Loucy (cell line): Measurements from ENCODE around the gene ST3GAL3.

Source experiments
- H2AFZ ChIP-seq: fragments of 200-600 bp; sonication (generic); 2 replicates; pipeline ENCODE4 v1.6.0; 2016; ENCODE audit warnings: antibody characterized with exemption, mild to moderate bottlenecking, low read length, moderate library complexity
- H3F3A ChIP-seq: fragments of 200-600 bp; 2 replicates; pipeline ENCODE4 v1.6.0; 2016; ENCODE audit warnings: antibody characterized with exemption, low read depth, mild to moderate bottlenecking
- H3K27me3 ChIP-seq: fragments of 200-600 bp; sonication (generic); 2 replicates; pipeline ENCODE4 v1.6.1; 2014; ENCODE audit warnings: low read length, mild to moderate bottlenecking; ENCODE audit not compliant: insufficient read depth, poor library complexity, severe bottlenecking
- H3K36me3 ChIP-seq: fragments of 200-600 bp; sonication (generic); 2 replicates; pipeline ENCODE4 v1.6.1; 2016; ENCODE audit warnings: low read length; ENCODE audit not compliant: insufficient read depth
- H3K4me1 ChIP-seq: fragments of 200-600 bp; sonication (generic); 2 replicates; pipeline ENCODE4 v1.5.1; 2014; ENCODE audit warnings: low read length, mild to moderate bottlenecking; ENCODE audit not compliant: insufficient read depth, poor library complexity, severe bottlenecking
- H3K4me2 ChIP-seq: fragments of 200-600 bp; sonication (generic); 2 replicates; pipeline ENCODE4 v1.6.0; 2014; ENCODE audit warnings: antibody characterized with exemption, low read length, low read depth, mild to moderate bottlenecking; ENCODE audit not compliant: poor library complexity, severe bottlenecking
- H3K4me3 ChIP-seq: fragments of 200-600 bp; sonication (generic); 2 replicates; pipeline ENCODE4 v1.5.1; 2014; ENCODE audit warnings: low read length, mild to moderate bottlenecking, mixed read lengths; ENCODE audit not compliant: poor library complexity, severe bottlenecking
- H3K79me2 ChIP-seq: fragments of 200-600 bp; sonication (generic); 2 replicates; pipeline ENCODE4 v1.6.1; 2014; ENCODE audit warnings: low read length; ENCODE audit not compliant: insufficient read depth
- H3K9ac ChIP-seq: fragments of 200-600 bp; sonication (generic); 2 replicates; pipeline ENCODE4 v1.6.0; 2014; ENCODE audit warnings: mild to moderate bottlenecking, low read depth, low read length, moderate library complexity; ENCODE audit not compliant: poor library complexity, severe bottlenecking
- H3K9me2 ChIP-seq: fragments of 200-600 bp; sonication (generic); replicated peaks from 2 replicates; pipeline ENCODE4 v1.6.1; 2016; ENCODE audit warnings: low read depth, low read length, mixed read lengths
- H3K9me3 ChIP-seq: fragments of 200-600 bp; sonication (generic); 2 replicates; pipeline ENCODE4 v1.6.1; 2014; ENCODE audit warnings: mild to moderate bottlenecking, antibody characterized with exemption, low read length, low read depth; ENCODE audit not compliant: insufficient read depth
- H4K20me1 ChIP-seq: fragments of 200-600 bp; sonication (generic); 2 replicates; pipeline ENCODE4 v1.6.0; 2014; ENCODE audit warnings: antibody characterized with exemption, low read length, mild to moderate bottlenecking; ENCODE audit not compliant: insufficient read depth, poor library complexity, severe bottlenecking
- EZH2phosphoT487 ChIP-seq: fragments of 200-600 bp; IDR thresholded peaks from 2 replicates; pipeline ENCODE4 v1.6.1; 2018; ENCODE audit warnings: antibody characterized with exemption, mild to moderate bottlenecking, moderate library complexity, borderline replicate concordance
- TF ChIP-seq, protein P1 (sequence below): fragments of 200-600 bp; sonication (generic); conservative IDR thresholded peaks from 2 replicates; pipeline ENCODE4 v1.5.1; 2014; ENCODE audit warnings: mild to moderate bottlenecking, antibody characterized with exemption, low read length

Gene ST3GAL3

DNA sequence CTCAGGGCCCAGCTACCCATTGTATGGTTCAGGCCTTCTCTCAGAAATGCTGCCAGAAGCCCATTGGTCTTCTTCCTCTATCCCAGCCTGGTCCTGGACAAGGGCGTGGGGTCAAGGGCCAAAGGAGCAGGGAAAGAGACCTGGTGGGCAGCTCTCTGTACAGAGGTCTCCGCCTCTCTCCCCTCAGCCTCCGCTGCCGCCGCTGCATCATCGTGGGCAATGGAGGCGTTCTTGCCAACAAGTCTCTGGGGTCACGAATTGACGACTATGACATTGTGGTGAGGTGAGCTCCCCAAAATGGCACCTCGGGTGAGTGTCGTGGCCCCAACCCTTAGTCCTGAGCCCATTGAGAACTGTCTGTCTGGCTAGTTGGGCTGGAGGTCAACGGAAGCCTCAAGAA lies 191.6 kb downstream of the ST3GAL3 start:
- Histone ChIP-seq H3K9ac (no peak overlapping the region), H3F3A (no peaks in the 10 kb centered on the region), H3K9me2 (no peaks in the 10 kb centered on the region), H3K4me1 (peaks cover 5% of the 10 kb centered on the region), H2AFZ (no peak overlapping the region), H4K20me1 (no peaks in the 10 kb centered on the region), H3K4me2 (no peak overlapping the region), H3K4me3 (no peak overlapping the region), H3K27me3 (no peaks in the 10 kb centered on the region), H3K9me3 (no peaks in the 10 kb centered on the region), H3K79me2 (no peaks in the 10 kb centered on the region), H3K36me3 (peaks cover 7% of the 10 kb centered on the region; the same call in 1 of the 2 replicates)
- TF ChIP-seq EZH2phosphoT487: no peak
- TF ChIP-seq, protein P1, sequence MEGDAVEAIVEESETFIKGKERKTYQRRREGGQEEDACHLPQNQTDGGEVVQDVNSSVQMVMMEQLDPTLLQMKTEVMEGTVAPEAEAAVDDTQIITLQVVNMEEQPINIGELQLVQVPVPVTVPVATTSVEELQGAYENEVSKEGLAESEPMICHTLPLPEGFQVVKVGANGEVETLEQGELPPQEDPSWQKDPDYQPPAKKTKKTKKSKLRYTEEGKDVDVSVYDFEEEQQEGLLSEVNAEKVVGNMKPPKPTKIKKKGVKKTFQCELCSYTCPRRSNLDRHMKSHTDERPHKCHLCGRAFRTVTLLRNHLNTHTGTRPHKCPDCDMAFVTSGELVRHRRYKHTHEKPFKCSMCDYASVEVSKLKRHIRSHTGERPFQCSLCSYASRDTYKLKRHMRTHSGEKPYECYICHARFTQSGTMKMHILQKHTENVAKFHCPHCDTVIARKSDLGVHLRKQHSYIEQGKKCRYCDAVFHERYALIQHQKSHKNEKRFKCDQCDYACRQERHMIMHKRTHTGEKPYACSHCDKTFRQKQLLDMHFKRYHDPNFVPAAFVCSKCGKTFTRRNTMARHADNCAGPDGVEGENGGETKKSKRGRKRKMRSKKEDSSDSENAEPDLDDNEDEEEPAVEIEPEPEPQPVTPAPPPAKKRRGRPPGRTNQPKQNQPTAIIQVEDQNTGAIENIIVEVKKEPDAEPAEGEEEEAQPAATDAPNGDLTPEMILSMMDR: no peak

DNA sequence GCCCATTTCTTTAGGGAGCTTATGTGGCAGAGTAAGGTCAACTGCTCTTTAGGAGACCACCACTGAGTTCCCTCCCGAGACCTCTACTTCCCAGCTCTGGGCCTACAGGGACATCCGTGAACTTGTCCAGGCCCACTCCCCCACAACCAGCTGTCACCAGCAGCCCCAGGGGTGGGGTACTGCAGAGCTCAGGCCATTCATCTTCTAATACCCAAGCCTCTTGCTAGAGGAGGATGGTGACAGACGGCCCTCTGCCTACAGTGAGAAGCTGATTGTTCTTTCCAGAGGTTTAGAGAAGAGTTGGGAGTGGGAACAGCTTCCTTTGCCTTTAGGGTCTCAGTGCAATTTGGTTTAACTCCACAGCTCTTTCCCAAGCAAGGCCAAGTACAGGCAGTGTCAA lies 193.1 kb downstream of the ST3GAL3 start:
- H3K4me2 ChIP-seq: no peak overlapping the region
- no peaks in the 10 kb centered on the region for H3F3A ChIP-seq
- H3K4me1 ChIP-seq: peaks cover 5% of the 10 kb centered on the region
- H3K9me3 ChIP-seq: no peaks in the 10 kb centered on the region
- H3K36me3 ChIP-seq: no peaks in the 10 kb centered on the region; the same call in 1 of the 2 replicates
- no peak overlapping the region for H3K4me3 ChIP-seq
- no peaks in the 10 kb centered on the region for H3K9me2 ChIP-seq
- no peaks in the 10 kb centered on the region for H4K20me1 ChIP-seq
- H3K79me2 ChIP-seq: no peaks in the 10 kb centered on the region
- no peak overlapping the region for H3K9ac ChIP-seq
- TF ChIP-seq, protein P1: no peak
- TF ChIP-seq EZH2phosphoT487: no peak
- no peaks in the 10 kb centered on the region for H3K27me3 ChIP-seq
- no peak overlapping the region for H2AFZ ChIP-seq

DNA sequence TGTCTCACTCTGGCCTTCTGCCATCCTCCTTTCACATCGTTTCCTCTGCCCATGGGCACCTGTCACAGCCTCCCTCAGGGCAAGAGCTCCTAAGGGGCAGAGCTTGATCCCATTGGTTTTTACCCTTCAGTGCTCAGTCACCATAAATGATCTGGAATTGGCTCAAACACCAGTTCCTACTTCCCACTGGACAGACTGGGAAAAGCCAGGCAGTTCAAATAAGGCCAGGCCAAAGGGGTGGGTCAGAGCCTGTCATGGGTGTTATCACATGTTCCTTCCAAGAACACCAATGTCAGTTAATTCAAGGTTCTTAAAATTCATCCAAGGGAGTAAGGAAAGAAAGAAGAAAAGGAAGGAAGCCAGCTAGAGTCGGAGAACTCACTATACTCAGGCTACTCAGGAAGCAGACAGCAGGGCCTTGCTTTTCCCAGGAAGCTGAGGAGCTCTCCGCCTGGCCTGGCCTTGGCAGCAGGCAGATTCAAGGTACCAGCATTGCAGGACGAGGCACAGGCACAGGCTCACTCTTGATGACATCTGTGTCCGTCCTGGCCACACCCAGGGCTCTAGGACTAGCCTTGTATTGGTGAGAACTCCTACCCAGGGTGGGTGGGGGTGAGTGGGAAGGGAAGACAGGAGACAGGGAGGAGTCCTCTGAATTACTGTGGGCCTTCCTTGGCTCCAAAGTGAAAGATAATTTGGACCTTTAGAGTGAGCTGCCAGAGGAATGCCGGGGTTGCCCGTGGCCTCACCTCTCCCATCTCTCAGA lies 194.0 kb downstream of the ST3GAL3 start:
- Histone ChIP-seq H3K9ac (no peak overlapping the region), H3K79me2 (no peaks in the 10 kb centered on the region), H3K9me3 (no peaks in the 10 kb centered on the region), H3K4me2 (no peak overlapping the region), H3K36me3 (no peaks in the 10 kb centered on the region; the same call in 1 of the 2 replicates), H4K20me1 (no peaks in the 10 kb centered on the region), H3K4me1 (peaks cover 5% of the 10 kb centered on the region), H3F3A (no peaks in the 10 kb centered on the region), H3K27me3 (no peaks in the 10 kb centered on the region), H2AFZ (no peak overlapping the region), H3K9me2 (no peaks in the 10 kb centered on the region), H3K4me3 (no peak overlapping the region)
- TF ChIP-seq, protein P1: no peak
- TF ChIP-seq EZH2phosphoT487: no peak
